GOT3 (cell line): ENCODE results near the gene SH3BP5L.

ENCODE experiments used
- DNase-seq: peaks from one replicate; lab custom pipeline; 2025; ENCODE audit warnings: mixed read lengths; lab: John Stamatoyannopoulos, UW

SH3BP5L gene

DNA sequence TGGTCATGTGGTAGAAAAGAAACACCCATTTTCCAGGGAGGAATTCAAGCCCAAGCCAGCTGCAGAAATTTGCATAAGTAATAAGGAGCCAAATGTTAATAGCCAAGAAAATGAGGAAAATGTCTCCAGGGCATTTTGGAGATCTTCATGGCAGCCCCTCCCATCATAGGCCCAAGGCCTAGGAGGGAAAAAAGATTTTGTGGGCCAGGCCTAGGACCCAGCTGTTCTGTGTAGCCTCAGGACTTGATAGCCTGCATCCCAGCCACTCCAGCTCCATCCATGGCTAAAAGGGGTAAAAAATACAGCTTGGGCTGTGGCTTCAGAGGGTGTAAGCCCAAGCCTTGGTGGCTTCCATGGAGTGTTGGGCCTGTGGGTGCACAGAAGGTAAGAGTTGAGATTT is 48.7 kb downstream of the SH3BP5L start:
- no peak for DNase-seq

DNA sequence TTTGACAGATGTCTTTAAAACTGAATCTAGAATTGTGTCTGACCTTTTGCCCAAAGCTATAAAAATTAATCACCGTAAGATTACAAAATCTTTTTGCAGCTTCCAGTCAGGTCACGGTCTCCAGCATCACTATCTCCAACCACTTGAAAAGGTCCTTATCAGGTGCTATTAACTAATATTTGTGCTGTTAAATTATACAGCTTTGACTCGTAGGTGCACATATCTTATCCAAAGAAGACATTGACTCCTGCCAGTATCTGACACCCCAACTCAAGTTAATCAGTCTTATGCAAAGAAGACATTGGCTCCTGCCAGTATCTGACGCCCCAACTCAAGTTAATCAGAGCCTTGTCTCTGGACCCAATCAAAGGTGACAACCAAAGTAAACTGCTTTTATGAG is 50.3 kb downstream of the SH3BP5L start:
- DNase-seq = no peak
